HG03575 (cell line): ENCODE data around the gene COL6A1.

Source experiments
- ATAC-seq: cut with Tn5 transposase; IDR thresholded peaks from one replicate; pipeline ENCODE4 v1.9.1; 2021; ENCODE audit not compliant: unreplicated experiment, insufficient number of reproducible peaks, low FRiP score; ENCODE audit errors: extremely low read depth

The COL6A1 gene

DNA sequence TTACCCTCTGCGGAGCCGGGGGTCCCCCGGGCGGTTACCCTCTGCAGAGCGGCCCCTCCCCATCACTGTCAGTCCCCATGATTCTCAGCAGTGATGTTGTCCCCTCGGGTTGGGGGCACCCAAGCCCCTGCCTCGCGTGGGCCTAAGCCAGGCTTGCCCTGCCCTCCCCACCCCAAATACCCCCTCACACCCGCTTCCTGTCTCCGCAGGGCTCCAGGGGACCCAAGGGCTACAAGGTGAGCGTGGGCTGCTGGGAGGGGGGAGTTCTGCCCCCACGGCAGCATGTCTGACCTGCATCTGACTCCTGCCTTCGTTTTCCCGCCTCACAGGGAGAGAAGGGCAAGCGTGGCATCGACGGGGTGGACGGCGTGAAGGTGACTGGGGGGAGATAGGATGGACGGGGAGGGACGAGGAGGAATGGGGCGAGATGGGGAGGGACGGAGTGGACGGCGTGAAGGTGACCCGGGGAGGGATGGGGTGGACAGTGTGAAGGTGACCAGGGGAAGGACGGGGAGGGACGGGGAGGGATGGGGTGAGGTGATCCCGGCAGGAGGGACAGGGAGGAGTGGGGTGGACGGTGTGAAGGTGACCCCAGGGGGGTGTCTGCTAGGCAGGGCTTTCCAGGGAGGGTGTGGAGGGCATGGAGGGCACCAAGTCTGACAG, 8.6 kb downstream of the COL6A1 start:
- no peak for ATAC-seq

DNA sequence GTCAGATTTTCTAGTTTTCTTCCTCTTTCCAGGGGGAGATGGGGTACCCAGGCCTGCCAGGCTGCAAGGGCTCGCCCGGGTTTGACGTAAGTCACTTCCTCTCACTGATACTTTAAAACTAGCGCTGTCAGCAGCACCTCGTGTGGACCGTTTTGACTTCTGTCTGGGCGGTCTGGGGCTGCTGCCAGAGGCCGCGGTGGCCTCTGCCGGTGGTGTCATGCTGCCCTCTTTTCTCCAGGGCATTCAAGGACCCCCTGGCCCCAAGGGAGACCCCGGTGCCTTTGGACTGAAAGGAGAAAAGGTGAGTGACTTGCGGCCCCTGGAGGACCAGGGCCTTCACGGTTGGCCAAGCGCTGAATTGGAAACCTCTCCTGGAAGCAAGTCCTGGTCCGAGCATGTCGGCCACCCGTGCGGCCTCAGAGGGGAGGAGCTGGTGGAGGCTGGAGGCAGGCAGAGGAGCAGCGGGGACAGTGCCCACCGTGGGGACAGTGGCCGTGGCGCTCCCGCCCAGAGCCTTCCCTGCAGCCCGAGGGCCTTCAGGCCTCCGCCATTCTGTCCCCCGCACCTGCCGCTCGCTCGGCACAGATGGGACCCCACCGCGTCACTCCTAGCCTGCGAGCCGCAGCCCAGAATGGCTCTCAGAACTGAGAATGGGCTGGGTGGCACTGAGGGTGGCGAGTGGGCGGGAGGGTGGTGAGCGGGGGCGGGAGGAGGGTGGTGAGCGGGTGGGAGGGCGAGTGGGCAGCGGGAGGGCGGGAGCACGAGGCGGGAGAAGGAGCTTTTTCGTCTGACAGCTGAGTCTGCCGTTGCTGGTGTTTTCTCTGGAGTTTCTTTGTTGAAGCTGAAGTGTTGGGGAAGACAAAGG, 9.4 kb downstream of the COL6A1 start:
- no peak for ATAC-seq

DNA sequence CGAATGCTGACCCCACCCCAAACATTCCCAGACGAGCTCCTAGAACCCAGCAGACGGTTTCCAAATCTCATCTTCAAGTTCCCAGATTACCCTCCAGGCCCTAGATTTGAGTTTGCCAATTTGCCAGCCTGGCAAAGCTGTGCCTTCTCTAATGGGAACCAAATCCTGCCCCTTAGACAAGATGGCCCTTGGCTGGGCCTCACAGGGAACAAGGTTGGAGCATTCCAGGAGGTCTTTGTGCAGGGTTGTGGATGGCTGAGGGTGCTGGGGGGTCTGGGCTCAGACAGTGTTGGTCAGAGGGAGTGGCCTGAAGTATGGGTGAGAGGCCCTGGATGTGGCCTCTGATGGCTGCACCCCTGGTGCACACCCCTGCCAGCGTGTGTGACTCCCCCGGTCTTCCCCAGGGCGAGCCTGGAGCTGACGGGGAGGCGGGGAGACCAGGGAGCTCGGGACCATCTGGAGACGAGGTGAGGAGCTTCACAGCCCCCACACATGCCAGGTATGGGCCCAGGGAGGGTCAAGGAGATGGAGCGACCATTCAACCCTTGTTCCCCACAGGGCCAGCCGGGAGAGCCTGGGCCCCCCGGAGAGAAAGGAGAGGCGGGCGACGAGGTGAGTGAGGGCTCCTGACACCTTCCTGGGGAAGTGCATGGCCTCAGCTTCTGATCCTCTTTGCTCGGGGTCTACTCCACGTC, 10.2 kb downstream of the COL6A1 start:
- no peak for ATAC-seq

DNA sequence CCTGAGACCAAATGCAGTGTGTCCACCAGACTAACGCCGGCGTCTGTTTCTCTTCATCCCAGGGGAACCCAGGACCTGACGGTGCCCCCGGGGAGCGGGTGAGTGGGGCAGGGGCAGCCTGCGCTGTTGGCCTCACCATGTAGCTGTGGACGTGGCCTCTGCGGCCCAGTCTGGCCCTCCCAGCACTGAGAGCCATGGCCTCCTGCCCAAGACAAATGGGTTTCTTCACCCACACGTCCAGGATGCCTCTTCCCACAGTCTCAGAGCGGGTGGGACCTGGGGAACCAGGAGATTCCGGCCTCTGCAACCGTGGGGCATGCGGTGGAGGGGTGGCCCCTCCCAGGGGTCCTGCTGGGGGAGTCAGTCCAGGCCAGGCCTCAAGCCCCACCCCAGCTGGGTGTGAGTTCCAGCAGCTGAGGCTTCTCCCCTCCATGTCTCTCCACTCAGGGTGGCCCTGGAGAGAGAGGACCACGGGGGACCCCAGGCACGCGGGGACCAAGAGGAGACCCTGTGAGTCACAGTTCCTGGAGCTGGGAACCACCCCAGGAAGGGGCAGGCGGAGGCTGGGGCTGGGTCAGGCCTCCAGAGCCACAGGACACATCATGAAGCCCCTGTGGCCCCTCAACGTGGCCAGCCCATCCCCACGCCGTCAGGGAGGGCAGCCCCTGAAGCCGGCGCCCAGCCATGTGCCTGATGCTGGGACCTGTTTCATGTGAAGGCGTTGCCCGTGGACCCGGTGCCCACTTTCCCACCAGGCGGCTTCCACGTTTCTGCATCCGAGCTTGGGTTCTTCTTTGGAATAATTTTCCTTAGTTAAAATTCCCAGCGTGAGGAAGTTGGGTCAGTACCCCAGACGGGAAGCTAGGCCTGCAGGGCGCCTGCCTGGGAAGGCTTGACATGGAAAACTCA, 11.0 kb downstream of the COL6A1 start:
- ATAC-seq = no peak

DNA sequence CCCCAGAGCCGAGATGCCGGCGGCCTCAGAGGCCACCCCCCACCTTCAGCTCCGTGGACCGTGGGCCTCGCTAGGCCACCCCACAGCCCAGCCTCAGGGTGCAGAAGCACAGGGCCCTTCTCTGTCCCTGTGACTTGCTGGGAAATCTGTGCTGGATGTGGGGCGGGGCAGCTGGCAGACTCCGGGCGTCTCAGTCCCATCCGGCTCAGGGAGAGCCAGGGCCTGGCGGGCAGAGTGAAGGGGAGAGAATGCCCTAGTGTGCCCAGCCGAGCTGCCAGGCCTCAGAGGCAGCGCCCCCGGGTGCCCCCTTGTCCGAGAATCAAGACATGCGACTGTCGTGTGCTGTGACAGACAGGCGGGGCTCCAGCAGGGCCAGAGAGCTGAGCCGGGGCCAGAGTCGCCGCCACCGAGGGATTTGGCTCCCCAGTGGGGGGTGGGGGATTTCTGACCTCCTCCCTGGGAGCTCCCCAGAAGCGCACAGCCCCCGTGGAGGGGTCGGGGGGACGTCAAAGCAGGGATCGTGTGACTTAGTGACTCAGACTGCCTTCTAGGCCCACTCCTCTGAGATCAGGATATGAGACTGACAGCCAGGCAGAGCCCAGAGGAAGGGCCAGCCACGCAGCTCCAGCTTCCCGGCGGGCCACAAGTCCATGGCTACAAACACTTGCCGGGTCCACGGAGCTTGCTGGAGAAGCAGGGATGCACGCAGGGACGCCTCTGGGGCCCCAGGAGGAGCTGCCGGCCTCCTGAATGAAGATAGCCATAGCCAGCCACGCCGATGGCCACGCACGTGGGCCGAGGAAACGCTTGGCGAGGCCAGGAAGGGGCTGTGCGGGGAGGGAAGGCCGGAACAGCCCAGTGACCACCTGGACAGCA, 11.9 kb downstream of the COL6A1 start:
- ATAC-seq = no peak

DNA sequence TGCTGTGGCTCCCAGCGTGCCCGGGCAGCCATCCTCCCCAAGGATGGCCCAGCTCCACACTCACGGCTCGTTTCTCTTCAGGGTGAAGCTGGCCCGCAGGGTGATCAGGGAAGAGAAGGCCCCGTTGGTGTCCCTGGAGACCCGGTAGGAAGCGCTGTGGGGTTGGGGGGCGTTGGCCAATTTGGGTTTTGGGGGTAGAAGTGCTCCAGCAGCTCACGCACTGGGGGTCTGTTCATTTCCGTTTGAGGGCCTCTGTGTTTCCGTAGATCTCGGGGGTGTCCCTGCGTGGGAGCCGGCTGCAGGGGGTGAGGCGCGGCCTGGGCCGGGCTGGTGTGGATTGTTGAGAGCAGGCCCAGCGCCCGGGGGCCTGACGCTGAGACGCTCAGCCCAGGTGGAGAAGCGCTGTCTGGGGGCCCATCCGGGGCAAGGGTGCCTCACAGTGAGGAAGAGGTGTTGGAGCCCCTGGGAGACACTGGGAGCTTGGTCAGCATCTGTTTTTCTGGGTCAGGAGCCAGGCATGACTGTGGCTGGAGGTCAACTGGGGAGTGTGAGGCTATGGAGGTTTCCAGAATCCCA, 12.6 kb downstream of the COL6A1 start:
- no peak for ATAC-seq

DNA sequence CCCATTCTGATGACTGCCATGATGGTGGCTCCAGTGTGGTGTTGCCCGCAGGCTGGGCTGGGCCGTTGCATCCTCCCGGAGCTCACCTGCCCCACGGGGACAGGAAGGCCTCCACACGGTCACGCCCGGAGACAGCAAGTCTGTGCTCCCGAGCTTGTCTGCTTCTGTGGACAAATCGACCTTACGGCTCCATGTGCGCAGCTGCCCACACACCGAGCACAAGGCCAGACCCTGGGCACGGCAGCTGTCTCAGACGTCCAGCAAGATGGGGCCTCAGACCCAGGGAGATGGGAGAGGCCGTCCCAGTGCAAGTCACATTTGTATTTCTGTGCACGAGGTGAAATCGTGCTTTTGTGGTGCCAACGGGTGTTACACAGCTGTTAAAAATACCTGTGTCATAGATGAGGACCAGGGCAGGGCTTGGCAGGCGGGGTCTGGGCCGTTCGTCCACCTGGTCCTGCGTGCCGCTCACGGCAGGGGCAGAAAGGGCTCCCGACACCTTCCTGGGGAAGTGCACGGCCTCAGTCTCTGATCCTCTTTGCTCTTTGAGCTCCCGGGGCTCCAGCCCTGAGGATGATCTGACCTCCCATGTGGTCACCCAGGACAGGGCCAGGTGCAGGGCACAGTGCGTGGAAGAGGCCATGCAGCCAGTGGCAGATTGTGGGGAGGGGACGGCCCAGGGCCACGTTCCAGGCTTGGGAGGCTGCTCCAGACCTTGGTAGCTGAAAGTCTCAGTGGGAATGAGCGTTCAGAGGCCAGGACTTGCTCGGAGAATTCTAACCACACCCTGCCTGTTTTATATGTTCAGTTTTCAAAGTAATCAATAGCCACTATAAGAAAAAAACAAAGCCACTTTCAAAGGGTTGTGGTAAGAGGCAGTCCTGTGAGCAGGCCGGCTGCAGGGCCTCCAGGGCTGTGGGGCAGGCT, 13.5 kb downstream of the COL6A1 start:
- no peak for ATAC-seq

DNA sequence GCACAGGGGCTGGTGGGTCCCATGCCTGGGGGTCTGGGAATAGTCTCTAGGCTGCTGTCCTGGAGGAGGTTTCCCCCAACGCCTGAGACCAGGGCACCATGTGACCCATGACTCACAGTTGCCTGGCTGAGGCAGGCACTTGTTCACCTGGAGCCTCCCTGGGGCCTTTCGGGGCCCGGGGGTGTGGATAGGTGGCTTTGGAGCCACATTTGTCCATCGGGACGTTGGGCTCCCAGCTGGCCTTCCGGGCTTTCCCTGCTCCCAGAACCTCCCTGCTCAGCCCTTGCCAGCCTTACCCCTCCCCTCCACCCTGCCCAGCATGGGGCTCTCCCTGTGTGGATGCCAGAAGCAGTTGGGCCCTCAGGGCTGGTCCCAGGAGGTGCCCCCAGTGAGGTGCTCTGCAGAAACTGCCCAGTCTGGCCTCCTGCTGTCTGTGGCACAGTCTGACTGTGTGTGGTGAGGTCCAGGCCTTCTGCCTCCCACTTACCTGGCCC, 14.2 kb downstream of the COL6A1 start:
- ATAC-seq = no peak

DNA sequence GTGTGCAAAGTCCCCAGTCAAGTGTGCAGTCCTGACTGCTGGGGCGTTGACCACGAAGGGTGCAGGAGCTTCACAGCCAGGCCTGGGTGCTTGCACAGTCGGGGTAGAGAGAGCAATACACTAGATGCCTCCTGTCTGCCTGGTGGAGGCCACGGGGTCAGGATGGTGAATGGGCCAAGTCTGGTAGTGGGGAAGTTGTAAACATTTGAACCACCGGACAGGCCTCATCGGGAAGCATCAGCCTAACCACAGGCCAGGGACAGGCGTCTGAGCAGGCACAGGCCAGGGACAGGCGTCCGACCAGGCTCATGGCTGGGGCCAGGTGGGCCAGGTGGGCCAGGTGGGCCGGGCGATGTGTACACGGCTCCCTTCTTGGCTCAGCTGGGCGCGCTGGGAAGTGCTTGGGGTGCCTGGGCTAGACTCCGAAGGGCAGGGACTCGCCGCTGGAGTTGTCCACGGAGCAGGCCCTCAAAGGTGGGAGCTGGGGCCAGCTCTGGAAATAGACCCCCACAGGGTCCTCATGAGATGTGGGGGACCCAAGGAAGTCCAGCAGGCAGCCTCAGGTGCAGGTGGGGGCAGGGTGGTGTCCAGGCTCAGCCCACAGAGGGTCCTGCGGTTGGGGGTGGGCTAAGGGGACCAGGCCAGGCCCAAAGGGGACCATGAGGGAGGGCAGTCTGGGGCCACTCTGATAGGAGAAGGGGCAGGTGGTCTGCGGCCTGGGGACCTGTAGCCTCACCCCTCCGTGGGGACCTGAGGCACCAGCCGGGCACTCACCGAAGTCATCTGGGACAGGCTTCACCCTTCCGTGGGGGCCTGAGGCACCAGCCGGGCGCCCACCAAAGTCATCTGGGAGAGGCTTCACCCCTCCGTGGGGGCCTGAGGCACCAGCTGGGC, 15.0 kb downstream of the COL6A1 start:
- no peak for ATAC-seq

DNA sequence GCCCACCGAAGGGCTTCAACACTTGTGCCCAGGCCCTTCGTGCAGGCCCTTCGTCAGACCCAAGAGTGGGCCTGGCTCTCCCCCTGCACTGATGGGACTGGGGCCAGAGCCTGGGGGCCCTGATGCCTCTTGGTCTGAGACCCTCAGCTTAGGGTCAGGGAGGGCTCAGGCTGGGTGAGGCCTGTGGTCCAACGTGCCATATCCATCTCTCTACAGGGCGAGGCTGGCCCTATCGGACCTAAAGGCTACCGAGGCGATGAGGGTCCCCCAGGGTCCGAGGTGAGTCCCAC, 15.6 kb downstream of the COL6A1 start:
- ATAC-seq = no peak

DNA sequence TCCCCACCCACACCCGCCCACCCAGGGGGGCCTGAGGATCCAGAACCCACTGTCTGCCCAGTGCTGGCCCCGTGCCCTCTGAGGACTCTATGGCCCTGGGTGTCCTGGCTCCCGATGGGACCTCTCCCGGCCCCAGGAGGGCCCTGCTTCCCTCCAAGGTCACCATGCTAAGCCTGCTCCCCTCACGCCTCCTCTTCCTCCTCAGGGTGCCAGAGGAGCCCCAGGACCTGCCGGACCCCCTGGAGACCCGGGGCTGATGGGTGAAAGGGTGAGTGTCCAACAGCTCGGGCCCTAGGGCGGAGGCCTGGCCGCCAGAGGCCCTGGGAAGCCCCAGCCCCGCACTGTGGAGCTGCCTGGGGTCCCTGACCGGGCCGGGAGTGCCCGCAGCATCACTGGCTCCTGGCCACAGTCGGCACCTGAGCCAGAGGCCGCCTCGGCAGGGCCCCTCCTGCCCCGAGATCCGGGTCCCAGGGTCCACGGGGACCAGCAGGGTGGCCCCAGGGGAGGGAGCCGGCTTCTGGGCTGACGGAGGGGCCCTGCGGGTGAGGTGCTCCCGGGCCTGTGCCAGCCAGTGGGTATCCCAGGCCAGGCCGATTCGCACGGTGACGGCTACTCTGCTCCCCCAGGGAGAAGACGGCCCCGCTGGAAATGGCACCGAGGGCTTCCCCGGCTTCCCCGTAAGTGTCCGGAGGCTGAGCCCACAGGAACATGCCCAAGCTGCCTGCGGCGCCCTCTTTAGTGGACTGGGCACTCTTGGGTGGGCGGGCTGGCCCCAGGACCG, 16.1 kb downstream of the COL6A1 start:
- ATAC-seq = no peak

DNA sequence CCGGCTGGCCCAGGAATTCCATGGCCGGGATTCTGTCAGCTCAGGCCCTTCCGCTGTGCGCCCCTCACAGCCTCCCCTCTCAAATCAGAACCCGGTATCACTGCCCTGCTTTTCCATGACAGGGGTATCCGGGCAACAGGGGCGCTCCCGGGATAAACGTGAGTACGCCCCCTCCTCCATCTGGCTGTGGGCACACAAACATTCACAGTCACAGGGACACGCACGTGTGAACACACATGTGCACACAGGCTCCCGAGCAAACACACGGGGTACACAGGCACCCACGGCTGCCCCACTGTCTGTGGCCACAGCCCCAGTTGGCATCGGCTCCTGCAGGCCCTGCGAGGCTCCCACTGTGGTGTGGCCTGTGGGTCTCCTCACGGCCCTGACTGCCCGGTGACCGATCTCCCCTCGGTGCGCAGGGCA, 16.7 kb downstream of the COL6A1 start:
- no peak for ATAC-seq

DNA sequence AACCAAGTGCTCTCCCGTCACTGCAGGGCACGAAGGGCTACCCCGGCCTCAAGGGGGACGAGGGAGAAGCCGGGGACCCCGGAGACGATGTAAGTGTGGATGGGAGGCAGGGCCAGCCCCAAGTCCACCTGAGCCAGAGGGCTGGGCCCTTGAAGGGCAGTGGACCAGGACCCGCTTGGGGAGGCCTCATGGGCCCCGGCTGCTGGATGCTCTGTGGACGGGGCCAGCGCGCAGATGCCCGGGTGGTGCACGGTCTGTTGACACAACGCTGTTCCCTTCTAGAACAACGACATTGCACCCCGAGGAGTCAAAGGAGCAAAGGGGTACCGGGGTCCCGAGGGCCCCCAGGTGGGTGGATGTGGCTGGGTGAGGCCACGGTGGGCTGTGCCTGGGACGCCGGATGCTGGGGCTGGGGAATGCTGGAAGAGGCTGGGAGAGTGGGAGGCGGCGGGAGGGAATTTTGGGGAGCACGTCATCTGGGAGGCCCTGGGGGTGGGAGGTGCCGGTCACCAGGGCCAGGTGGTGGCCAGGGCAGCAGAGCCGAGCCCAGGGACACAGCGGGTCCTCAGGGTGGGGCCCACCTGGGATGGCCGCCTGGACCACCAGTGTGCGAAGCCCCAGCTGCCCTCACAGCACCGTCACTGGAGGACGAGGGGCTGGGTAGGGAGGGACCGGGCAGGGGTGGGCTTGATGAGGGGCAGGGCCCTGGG, 17.5 kb downstream of the COL6A1 start:
- no peak for ATAC-seq

DNA sequence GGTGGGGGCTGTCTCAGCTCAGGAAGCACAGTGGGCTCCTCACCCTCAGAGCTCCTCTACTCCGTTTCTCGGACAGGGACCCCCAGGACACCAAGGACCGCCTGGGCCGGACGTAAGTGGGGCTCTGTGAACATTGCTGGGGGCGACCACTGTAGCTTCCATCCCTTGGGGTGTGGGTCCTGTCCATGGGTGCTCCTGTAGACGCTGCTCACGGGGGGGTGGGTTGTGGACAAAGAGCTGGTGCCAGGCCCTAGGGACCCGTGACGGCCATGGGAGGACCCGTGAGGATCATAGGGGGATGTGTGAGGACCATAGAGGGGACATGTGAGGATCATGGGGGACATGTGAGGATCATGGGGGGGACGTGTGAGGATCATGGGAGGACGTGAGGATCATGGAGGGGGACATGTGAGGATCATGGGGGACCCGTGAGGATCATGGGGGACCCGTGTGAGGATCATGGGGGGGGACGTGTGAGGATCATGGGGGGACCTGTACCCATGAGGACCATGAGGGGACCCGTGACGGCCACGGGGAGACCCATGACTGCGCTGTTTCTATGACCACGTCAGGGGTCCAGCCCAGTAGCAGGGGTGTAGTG, 18.1 kb downstream of the COL6A1 start:
- ATAC-seq = no peak
